Liver (tissue), 9 donors: ENCODE measurements around the gene COP1. TPM values are rescaled to one million over a fixed set of nuclear protein-coding genes. Genes with fewer than 3 reads are reported as not detected.

Source experiments
- DNase-seq: peaks from one replicate; pipeline ENCODE4 v3.0.0-alpha.2; 2017; ENCODE audit warnings: low spot score
- H3K27ac ChIP-seq, 2 donors: one replicate each; pipeline ENCODE4 v1.7.0; 2013; ENCODE audit warnings: inconsistent platforms in 2 of 2, low read length in 2 of 2, control low read depth in 1 of 2, low read depth in 1 of 2, mild to moderate bottlenecking in 1 of 2
- H3K27me3 ChIP-seq, 4 donors: one replicate each; pipeline versions ENCODE4 v1.6.1 to v1.7.0; 2013; ENCODE audit warnings: low read length in 3 of 4, inconsistent platforms in 1 of 4, mild to moderate bottlenecking in 1 of 4, moderate library complexity in 1 of 4; ENCODE audit not compliant: control insufficient read depth in 4 of 4, insufficient read depth in 4 of 4
- H3K36me3 ChIP-seq, 4 donors: one replicate each; pipeline versions ENCODE4 v1.6.1 to v1.7.0; 2013; ENCODE audit warnings: low read length in 3 of 4, mild to moderate bottlenecking in 3 of 4, low read depth in 1 of 4, moderate library complexity in 1 of 4; ENCODE audit not compliant: control insufficient read depth in 4 of 4, insufficient read depth in 3 of 4
- H3K4me1 ChIP-seq, 4 donors: one replicate each; pipeline versions ENCODE4 v1.6.1 to v1.7.0; 2013; ENCODE audit warnings: low read length in 3 of 4, mild to moderate bottlenecking in 3 of 4, moderate library complexity in 1 of 4; ENCODE audit not compliant: control insufficient read depth in 4 of 4, insufficient read depth in 4 of 4
- H3K4me3 ChIP-seq, 3 donors: one replicate each; pipeline versions ENCODE4 v1.6.1 to v1.7.0; 2013; ENCODE audit warnings: low read length in 3 of 3, control low read depth in 1 of 3, low read depth in 1 of 3, mild to moderate bottlenecking in 1 of 3
- H3K9ac ChIP-seq, 2 donors: one replicate each; pipeline ENCODE4 v1.7.0; 2013; ENCODE audit warnings: low read length in 2 of 2, mild to moderate bottlenecking in 2 of 2, moderate library complexity in 2 of 2, control low read depth in 1 of 2, low read depth in 1 of 2
- H3K9me3 ChIP-seq, 4 donors: one replicate each; pipeline versions ENCODE4 v1.6.1 to v1.7.0; 2013; ENCODE audit warnings: low read length in 3 of 4; ENCODE audit not compliant: control insufficient read depth in 4 of 4
- FOXA1 ChIP-seq: IDR thresholded peaks from 2 replicates; pipeline ENCODE4 v1.6.1; 2016; ENCODE audit warnings: antibody characterized with exemption
- GABPA ChIP-seq, 2 donors: IDR thresholded peaks in 1 of 2; conservative IDR thresholded peaks in 1 of 2; 2 replicates each; pipeline ENCODE4 v1.6.1; 2016; ENCODE audit warnings: antibody characterized with exemption in 2 of 2, mild to moderate bottlenecking in 1 of 2, moderate library complexity in 1 of 2
- HNF4A ChIP-seq, 2 donors: conservative IDR thresholded peaks; 2 replicates each; pipeline ENCODE4 v1.6.1; 2016; ENCODE audit warnings: antibody characterized with exemption in 2 of 2, mild to moderate bottlenecking in 2 of 2
- HNF4G ChIP-seq: IDR thresholded peaks from 2 replicates; pipeline ENCODE4 v1.6.1; 2016; ENCODE audit warnings: antibody characterized with exemption
- JUND ChIP-seq, 2 donors: IDR thresholded peaks; 2 replicates each; pipeline ENCODE4 v1.6.1; 2016; ENCODE audit warnings: antibody characterized with exemption in 2 of 2
- NR2F2 ChIP-seq: IDR thresholded peaks from 2 replicates; pipeline ENCODE4 v1.6.1; 2016; ENCODE audit warnings: antibody characterized with exemption
- RAD21 ChIP-seq, 2 donors: IDR thresholded peaks; 2 replicates each; pipeline ENCODE4 v1.6.1; 2016; ENCODE audit warnings: antibody characterized with exemption in 2 of 2, mild to moderate bottlenecking in 2 of 2
- SP1 ChIP-seq: IDR thresholded peaks from 2 replicates; pipeline ENCODE4 v1.6.1; 2018; ENCODE audit warnings: antibody characterized with exemption, mild to moderate bottlenecking
- TAF1 ChIP-seq: conservative IDR thresholded peaks from 2 replicates; pipeline ENCODE4 v1.6.1; 2016; ENCODE audit warnings: antibody characterized with exemption, mild to moderate bottlenecking
- YY1 ChIP-seq: IDR thresholded peaks from 2 replicates; pipeline ENCODE4 v1.6.1; 2016; ENCODE audit warnings: antibody characterized with exemption, mild to moderate bottlenecking
- WGBS: extraction: QIAGEN DNeasy Blood & Tissue Kit; methylation state at CpG from one replicate; pipeline ENCODE4 v1.1.7; 2013; 5-methylcytosine and 5-hydroxymethylcytosine counted together
- polyA plus RNA-seq, 2 donors: library from polyadenylated mRNA; stranded (reverse) in 1 of 2; unstranded in 1 of 2; fragments of 200-250 nt in 1 of 2; fragments of >200 nt in 1 of 2; fragmentation: Nextera tagmentation in 1 of 2; extraction: Ambion mirVana in 1 of 2; gene quantifications; one replicate each; pipeline versions ENCODE4 v1.2.1 to v1.2.3, GENCODE V29; 2013 to 2015
- total RNA-seq, 2 donors: library from RNA; depleted of rRNA; stranded (reverse); fragments of >200 nt; gene quantifications; one replicate each; pipeline ENCODE4 v1.2.3, GENCODE V29; 2014
- TF ChIP-seq, protein P1 (sequence below): IDR thresholded peaks from 2 replicates; pipeline ENCODE4 v1.6.1; 2016; ENCODE audit warnings: antibody characterized with exemption
- TF ChIP-seq, protein P2 (sequence below): IDR thresholded peaks from 2 replicates; pipeline ENCODE4 v1.6.1; 2016; ENCODE audit warnings: antibody characterized with exemption
- TF ChIP-seq, protein P3 (sequence below): IDR thresholded peaks from 2 replicates; pipeline ENCODE4 v1.6.1; 2016; ENCODE audit warnings: antibody characterized with exemption
- TF ChIP-seq, protein P4 (sequence below): fragments of 150-350 bp; IDR thresholded peaks from 2 replicates; pipeline ENCODE4 v1.5.1; 2017; ENCODE audit warnings: improper control_type of control experiment, low read depth, low read length; ENCODE audit not compliant: missing input control
- TF ChIP-seq, protein P5 (sequence below): IDR thresholded peaks from 2 replicates; pipeline ENCODE4 v1.6.1; 2016; ENCODE audit warnings: antibody characterized with exemption, mild to moderate bottlenecking
- donor health status: healthy.
- donor health status: healthy.
- donor health status: healthy.
- donor health status: healthy.
- donor health status: healthy.

The COP1 gene
- total and polyA plus RNA-seq, 4 donors: 14.7 to 35.7 (median 22.5) TPM

DNA sequence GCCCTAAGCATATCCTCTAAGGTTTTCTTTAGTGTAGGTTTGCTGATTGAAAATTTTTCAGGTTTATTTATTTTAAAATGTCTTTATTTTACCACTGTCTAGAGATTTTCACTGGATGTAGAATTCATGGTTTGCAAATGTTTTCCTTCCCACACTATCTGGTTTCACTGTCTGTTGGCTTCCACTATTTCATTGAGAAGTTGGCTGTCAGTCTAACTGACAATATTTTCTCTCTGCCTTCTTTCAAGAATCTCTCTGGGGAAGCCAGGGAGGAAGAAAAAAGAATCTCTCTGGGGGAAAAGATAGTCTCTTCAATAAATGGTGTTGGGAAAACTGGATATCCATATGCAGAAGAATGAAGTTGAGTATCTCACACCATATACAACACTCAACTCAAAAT is 226.0 kb downstream of the COP1 start:
- H3K9ac ChIP-seq: no peak overlapping the region
- H3K27me3 ChIP-seq: no peaks in the 10 kb centered on the region
- peaks cover 0 to 14% (median 5%) of the 10 kb centered on the region in 4 donors for H3K9me3 ChIP-seq
- H3K27ac ChIP-seq: no peak overlapping the region
- H3K4me3 ChIP-seq: no peak overlapping the region
- H3K4me1 ChIP-seq: peaks cover 2 to 9% (median 7%) of the 10 kb centered on the region in 4 donors
- DNase-seq: no peak
- H3K36me3 ChIP-seq: peaks cover 6 to 20% (median 17%) of the 10 kb centered on the region in 4 donors
- TF ChIP-seq, protein P1, sequence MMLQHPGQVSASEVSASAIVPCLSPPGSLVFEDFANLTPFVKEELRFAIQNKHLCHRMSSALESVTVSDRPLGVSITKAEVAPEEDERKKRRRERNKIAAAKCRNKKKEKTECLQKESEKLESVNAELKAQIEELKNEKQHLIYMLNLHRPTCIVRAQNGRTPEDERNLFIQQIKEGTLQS: no peak
- TF ChIP-seq SP1: no peak
- no peak for TF ChIP-seq YY1
- TF ChIP-seq, protein P2, sequence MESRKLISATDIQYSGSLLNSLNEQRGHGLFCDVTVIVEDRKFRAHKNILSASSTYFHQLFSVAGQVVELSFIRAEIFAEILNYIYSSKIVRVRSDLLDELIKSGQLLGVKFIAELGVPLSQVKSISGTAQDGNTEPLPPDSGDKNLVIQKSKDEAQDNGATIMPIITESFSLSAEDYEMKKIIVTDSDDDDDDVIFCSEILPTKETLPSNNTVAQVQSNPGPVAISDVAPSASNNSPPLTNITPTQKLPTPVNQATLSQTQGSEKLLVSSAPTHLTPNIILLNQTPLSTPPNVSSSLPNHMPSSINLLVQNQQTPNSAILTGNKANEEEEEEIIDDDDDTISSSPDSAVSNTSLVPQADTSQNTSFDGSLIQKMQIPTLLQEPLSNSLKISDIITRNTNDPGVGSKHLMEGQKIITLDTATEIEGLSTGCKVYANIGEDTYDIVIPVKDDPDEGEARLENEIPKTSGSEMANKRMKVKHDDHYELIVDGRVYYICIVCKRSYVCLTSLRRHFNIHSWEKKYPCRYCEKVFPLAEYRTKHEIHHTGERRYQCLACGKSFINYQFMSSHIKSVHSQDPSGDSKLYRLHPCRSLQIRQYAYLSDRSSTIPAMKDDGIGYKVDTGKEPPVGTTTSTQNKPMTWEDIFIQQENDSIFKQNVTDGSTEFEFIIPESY: no peak
- TF ChIP-seq, protein P3, sequence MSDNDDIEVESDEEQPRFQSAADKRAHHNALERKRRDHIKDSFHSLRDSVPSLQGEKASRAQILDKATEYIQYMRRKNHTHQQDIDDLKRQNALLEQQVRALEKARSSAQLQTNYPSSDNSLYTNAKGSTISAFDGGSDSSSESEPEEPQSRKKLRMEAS: no peak
- TF ChIP-seq GABPA (IDR thresholded peaks at IDR 0.05 in 1 of 2, conservative IDR thresholded peaks at IDR 0.05 in 1 of 2): no peak
- TF ChIP-seq FOXA1: no peak
- TF ChIP-seq NR2F2: no peak
- TF ChIP-seq HNF4G: no peak
- TF ChIP-seq HNF4A (conservative IDR thresholded peaks at IDR 0.05): no peak
- TF ChIP-seq RAD21 (IDR thresholded peaks at IDR 0.05): no peak
- TF ChIP-seq, protein P4, sequence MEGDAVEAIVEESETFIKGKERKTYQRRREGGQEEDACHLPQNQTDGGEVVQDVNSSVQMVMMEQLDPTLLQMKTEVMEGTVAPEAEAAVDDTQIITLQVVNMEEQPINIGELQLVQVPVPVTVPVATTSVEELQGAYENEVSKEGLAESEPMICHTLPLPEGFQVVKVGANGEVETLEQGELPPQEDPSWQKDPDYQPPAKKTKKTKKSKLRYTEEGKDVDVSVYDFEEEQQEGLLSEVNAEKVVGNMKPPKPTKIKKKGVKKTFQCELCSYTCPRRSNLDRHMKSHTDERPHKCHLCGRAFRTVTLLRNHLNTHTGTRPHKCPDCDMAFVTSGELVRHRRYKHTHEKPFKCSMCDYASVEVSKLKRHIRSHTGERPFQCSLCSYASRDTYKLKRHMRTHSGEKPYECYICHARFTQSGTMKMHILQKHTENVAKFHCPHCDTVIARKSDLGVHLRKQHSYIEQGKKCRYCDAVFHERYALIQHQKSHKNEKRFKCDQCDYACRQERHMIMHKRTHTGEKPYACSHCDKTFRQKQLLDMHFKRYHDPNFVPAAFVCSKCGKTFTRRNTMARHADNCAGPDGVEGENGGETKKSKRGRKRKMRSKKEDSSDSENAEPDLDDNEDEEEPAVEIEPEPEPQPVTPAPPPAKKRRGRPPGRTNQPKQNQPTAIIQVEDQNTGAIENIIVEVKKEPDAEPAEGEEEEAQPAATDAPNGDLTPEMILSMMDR: no peak
- TF ChIP-seq JUND (IDR thresholded peaks at IDR 0.05): no peak
- no peak for TF ChIP-seq TAF1
- TF ChIP-seq, protein P5, sequence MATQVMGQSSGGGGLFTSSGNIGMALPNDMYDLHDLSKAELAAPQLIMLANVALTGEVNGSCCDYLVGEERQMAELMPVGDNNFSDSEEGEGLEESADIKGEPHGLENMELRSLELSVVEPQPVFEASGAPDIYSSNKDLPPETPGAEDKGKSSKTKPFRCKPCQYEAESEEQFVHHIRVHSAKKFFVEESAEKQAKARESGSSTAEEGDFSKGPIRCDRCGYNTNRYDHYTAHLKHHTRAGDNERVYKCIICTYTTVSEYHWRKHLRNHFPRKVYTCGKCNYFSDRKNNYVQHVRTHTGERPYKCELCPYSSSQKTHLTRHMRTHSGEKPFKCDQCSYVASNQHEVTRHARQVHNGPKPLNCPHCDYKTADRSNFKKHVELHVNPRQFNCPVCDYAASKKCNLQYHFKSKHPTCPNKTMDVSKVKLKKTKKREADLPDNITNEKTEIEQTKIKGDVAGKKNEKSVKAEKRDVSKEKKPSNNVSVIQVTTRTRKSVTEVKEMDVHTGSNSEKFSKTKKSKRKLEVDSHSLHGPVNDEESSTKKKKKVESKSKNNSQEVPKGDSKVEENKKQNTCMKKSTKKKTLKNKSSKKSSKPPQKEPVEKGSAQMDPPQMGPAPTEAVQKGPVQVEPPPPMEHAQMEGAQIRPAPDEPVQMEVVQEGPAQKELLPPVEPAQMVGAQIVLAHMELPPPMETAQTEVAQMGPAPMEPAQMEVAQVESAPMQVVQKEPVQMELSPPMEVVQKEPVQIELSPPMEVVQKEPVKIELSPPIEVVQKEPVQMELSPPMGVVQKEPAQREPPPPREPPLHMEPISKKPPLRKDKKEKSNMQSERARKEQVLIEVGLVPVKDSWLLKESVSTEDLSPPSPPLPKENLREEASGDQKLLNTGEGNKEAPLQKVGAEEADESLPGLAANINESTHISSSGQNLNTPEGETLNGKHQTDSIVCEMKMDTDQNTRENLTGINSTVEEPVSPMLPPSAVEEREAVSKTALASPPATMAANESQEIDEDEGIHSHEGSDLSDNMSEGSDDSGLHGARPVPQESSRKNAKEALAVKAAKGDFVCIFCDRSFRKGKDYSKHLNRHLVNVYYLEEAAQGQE: no peak

DNA sequence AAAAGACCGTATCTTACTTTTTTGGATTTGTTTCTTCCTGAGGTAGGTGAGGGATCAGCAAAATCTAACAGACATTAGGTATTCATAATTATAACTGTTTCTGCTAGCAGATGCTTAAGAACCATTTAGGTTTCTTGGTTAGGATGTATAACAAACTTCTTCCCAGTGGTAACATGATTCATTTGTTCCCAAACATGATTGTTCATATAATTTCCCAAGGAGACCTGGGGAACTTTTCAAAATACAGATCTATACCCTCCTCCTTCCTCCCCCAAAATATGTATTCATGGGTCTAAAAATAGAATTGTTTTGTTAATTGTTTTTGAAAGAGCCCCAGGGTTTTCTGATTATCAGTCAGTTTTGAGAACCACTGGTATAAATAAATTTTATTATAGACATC is 228.2 kb downstream of the COP1 start:
- Histone ChIP-seq H3K36me3 (peaks cover 2 to 19% (median 12%) of the 10 kb centered on the region in 4 donors), H3K27ac (no peak overlapping the region), H3K4me3 (no peak overlapping the region), H3K27me3 (no peaks in the 10 kb centered on the region), H3K9ac (no peak overlapping the region), H3K4me1 (no peaks in the 10 kb centered on the region), H3K9me3 (peaks cover 0 to 8% (median 4%) of the 10 kb centered on the region in 4 donors)
- TF ChIP-seq TAF1 (no peak), GABPA (IDR thresholded peaks at IDR 0.05 in 1 of 2, conservative IDR thresholded peaks at IDR 0.05 in 1 of 2) (no peak)
- TF ChIP-seq, protein P2: no peak
- WGBS: 99% methylated on average over 1 of the region's 1 CpG
- DNase-seq: no peak
